KMS-11 (cell line): Measurements from ENCODE around the gene PDZRN4.

ENCODE experiments used
- H2AFZ ChIP-seq: fragments of 200-600 bp; sonication (generic); 2 replicates; pipeline ENCODE4 v1.6.1; 2016; ENCODE audit warnings: antibody characterized with exemption, mixed run types, low read depth
- H3K27ac ChIP-seq: fragments of 200-600 bp; sonication (generic); 2 replicates; pipeline ENCODE4 v1.6.1; 2016; ENCODE audit warnings: mild to moderate bottlenecking, mixed run types
- H3K27me3 ChIP-seq: fragments of 200-600 bp; sonication (generic); 2 replicates; pipeline ENCODE4 v1.6.1; 2017; ENCODE audit warnings: mild to moderate bottlenecking, low read depth, mixed run types, moderate library complexity; ENCODE audit not compliant: insufficient read depth
- H3K36me3 ChIP-seq: fragments of 200-600 bp; sonication (generic); 2 replicates; pipeline ENCODE4 v1.6.1; 2017; ENCODE audit warnings: mild to moderate bottlenecking, mixed run types; ENCODE audit not compliant: insufficient read depth
- H3K4me1 ChIP-seq: fragments of 200-600 bp; sonication (generic); 2 replicates; pipeline ENCODE4 v1.6.1; 2016; ENCODE audit warnings: mild to moderate bottlenecking, low read depth, mixed run types; ENCODE audit not compliant: poor library complexity, severe bottlenecking
- H3K4me2 ChIP-seq: fragments of 200-600 bp; sonication (generic); 2 replicates; pipeline ENCODE4 v1.7.0; 2016; ENCODE audit warnings: mild to moderate bottlenecking, mixed run types
- H3K4me3 ChIP-seq: fragments of 200-600 bp; sonication (generic); IDR thresholded peaks from 2 replicates; pipeline ENCODE4 v1.6.1; 2017; ENCODE audit warnings: low read depth, low read length, mixed read lengths; ENCODE audit not compliant: insufficient read depth
- H3K79me2 ChIP-seq: fragments of 200-600 bp; sonication (generic); 2 replicates; pipeline ENCODE4 v1.6.1; 2016; ENCODE audit warnings: low read depth, mixed run types; ENCODE audit not compliant: insufficient read depth
- H3K9ac ChIP-seq: fragments of 200-600 bp; sonication (generic); 2 replicates; pipeline ENCODE4 v1.6.1; 2016; ENCODE audit warnings: mild to moderate bottlenecking, mixed run types
- H4K20me1 ChIP-seq: fragments of 200-600 bp; sonication (generic); 2 replicates; pipeline ENCODE4 v1.6.1; 2016; ENCODE audit warnings: mild to moderate bottlenecking, mixed run types; ENCODE audit not compliant: insufficient read depth
- CTCF ChIP-seq: fragments of 200-600 bp; sonication (generic); conservative IDR thresholded peaks from 2 replicates; pipeline ENCODE4 v1.6.1; 2017; ENCODE audit warnings: low read depth, mild to moderate bottlenecking, antibody characterized with exemption, low read length, moderate library complexity, mixed read lengths

Gene PDZRN4

DNA sequence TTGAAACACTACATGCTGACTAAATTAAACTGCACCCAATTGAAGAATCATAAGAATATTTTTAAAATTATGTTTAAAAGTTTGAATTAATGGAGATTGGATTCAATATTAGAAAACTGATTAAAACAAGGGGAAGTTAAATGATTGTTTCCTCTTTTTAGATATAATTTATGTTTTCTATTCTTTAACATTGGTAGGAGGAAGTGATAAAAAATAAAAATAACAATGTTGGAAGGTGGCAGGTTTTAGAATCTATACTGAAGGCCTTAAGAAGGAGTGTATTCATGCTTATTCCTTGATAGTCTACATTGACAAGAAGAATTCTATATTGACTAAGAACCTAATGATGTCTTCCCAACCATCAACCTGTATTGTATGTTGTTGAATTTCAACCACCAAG, 168.1 kb downstream of the PDZRN4 start:
- no peak overlapping the region for H3K4me2 ChIP-seq
- H3K4me1 ChIP-seq = no peaks in the 10 kb centered on the region
- H4K20me1 ChIP-seq = no peaks in the 10 kb centered on the region
- H3K27ac ChIP-seq = no peak overlapping the region
- no peak overlapping the region for H2AFZ ChIP-seq
- no peak for TF ChIP-seq CTCF
- H3K36me3 ChIP-seq = no peaks in the 10 kb centered on the region
- H3K4me3 ChIP-seq = no peak overlapping the region
- H3K27me3 ChIP-seq = no peaks in the 10 kb centered on the region
- H3K79me2 ChIP-seq = no peaks in the 10 kb centered on the region
- no peak overlapping the region for H3K9ac ChIP-seq

- Histone ChIP-seq H3K27me3 (no peaks in the 10 kb centered on the region), H3K27ac (no peak overlapping the region), H3K4me2 (no peak overlapping the region), H2AFZ (no peak overlapping the region), H3K4me3 (no peak overlapping the region), H3K9ac (no peak overlapping the region), H3K4me1 (no peaks in the 10 kb centered on the region), H3K36me3 (no peaks in the 10 kb centered on the region), H4K20me1 (no peaks in the 10 kb centered on the region), H3K79me2 (no peaks in the 10 kb centered on the region)
- no peak for TF ChIP-seq CTCF
These were observed 173.6 kb downstream of the PDZRN4 start for GRCh38 chr12:41361738-41362137.

GRCh38 chr12:41362510-41362909, 174.4 kb downstream of the PDZRN4 start:
- Histone ChIP-seq H3K27ac (no peak overlapping the region), H3K36me3 (no peaks in the 10 kb centered on the region), H2AFZ (no peak overlapping the region), H3K79me2 (no peaks in the 10 kb centered on the region), H3K4me3 (no peak overlapping the region), H4K20me1 (no peaks in the 10 kb centered on the region), H3K4me1 (no peaks in the 10 kb centered on the region), H3K9ac (no peak overlapping the region), H3K27me3 (no peaks in the 10 kb centered on the region), H3K4me2 (no peak overlapping the region)
- TF ChIP-seq CTCF = no peak

DNA sequence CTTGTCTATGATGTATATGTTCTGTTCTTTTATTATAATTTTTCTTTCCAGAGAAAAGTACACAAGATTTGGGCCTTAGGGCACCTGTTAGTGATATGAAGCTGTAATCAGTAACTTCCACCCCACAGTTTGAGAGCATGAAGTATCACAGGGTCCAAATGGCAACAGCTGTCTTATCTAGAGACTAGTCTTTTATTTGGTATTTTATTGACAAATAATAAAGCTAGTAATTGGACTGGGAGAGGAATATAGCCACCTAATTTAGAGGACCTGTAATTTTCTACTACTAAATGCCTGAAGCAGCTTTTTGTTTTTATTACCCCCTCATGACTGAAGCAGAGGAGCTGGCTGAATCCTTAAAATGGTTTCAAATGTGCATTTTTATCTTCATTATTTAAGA, 174.8 kb downstream of the PDZRN4 start:
- Histone ChIP-seq H4K20me1 (no peaks in the 10 kb centered on the region), H3K27me3 (no peaks in the 10 kb centered on the region), H3K4me2 (no peak overlapping the region), H3K27ac (no peak overlapping the region), H3K79me2 (no peaks in the 10 kb centered on the region), H2AFZ (no peak overlapping the region), H3K4me1 (no peaks in the 10 kb centered on the region), H3K4me3 (no peak overlapping the region), H3K36me3 (no peaks in the 10 kb centered on the region), H3K9ac (no peak overlapping the region)
- TF ChIP-seq CTCF = no peak

- Histone ChIP-seq H3K4me2 (no peak overlapping the region), H3K4me3 (no peak overlapping the region), H3K27me3 (no peaks in the 10 kb centered on the region), H3K9ac (no peak overlapping the region), H4K20me1 (no peaks in the 10 kb centered on the region), H3K27ac (no peak overlapping the region), H3K36me3 (no peaks in the 10 kb centered on the region), H3K4me1 (no peaks in the 10 kb centered on the region), H2AFZ (no peak overlapping the region), H3K79me2 (no peaks in the 10 kb centered on the region)
- TF ChIP-seq CTCF = no peak
These were observed 176.1 kb downstream of the PDZRN4 start for GRCh38 chr12:41364211-41364610.
